ENCODE results near the gene NIT1.

DNA sequence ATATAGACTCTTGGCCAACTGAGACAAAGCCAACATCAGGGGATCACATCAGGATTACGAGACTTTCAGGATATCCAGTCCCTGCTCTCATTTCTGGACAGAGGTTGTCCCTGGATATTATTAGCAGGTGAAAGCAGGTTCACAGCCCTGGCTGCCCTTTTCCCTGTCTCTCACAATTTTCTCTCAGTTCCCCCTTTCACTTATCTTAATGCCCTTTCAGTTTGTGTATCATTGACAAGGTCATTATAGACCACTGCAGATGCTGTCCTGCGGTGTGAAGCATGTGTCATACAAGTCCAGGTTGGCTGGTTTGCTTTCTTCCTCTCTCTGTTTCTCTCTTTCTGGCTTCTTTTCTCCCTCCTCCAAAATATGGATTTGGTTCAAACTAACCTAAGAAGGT is 21.9 kb upstream of the NIT1 start:
- TF ChIP-seq CTCF (IDR thresholded peaks at IDR 0.05): no peak
- TF ChIP-seq POLR2A (IDR thresholded peaks at IDR 0.05): no peak

Data from breast epithelium (tissue), 3 donors.